Activated CD4-positive, alpha-beta T cell treated with anti-CD3 and anti-CD28 coated beads for 48 hours (primary cell): ENCODE data around the gene NLRP5.
"Not testable (repeated sequence)": the region's sequence is repeated elsewhere in the genome, so short reads cannot be mapped to it uniquely, and the experiment has no call there.

ENCODE experiments used
- DNase-seq: peaks from one replicate; pipeline ENCODE4 v3.0.0-alpha.2; 2020

NLRP5 gene

GRCh38 chr19:56099638-56100539 lies 113.3 kb downstream of the NLRP5 start:
- no peak for DNase-seq

GRCh38 chr19:56101095-56101494 lies 114.5 kb downstream of the NLRP5 start:
- no peak for DNase-seq

GRCh38 chr19:56101746-56102535 lies 115.4 kb downstream of the NLRP5 start:
- DNase-seq = no peak

- no peak for DNase-seq
These were observed 116.5 kb downstream of the NLRP5 start for GRCh38 chr19:56103027-56103614.

GRCh38 chr19:56104423-56104822 lies 117.8 kb downstream of the NLRP5 start:
- no peak for DNase-seq

- DNase-seq = peak; percentile 67
These were observed 118.6 kb downstream of the NLRP5 start for GRCh38 chr19:56105090-56105701.

- DNase-seq = not testable (repeated sequence)
These were observed 119.3 kb downstream of the NLRP5 start for GRCh38 chr19:56105831-56106396.

GRCh38 chr19:56106397-56106849 lies 119.8 kb downstream of the NLRP5 start:
- no peak for DNase-seq

GRCh38 chr19:56106993-56107392 lies 120.4 kb downstream of the NLRP5 start:
- no peak for DNase-seq

GRCh38 chr19:56107626-56108351 lies 121.2 kb downstream of the NLRP5 start:
- no peak for DNase-seq

GRCh38 chr19:56108447-56109195 lies 122.0 kb downstream of the NLRP5 start:
- DNase-seq = no peak

- DNase-seq = no peak
These were observed 122.7 kb downstream of the NLRP5 start for GRCh38 chr19:56109226-56109625.

GRCh38 chr19:56110515-56111448 lies 124.2 kb downstream of the NLRP5 start:
- DNase-seq = no peak
